Stimulated activated CD8-positive, alpha-beta memory T cell treated with anti-CD3 and anti-CD28 coated beads, Interleukin-12 subunit alpha, Interleukin-12 subunit beta, amount 100 ng/mL, for 4 hours (primary cell): ENCODE measurements around the gene TMEM59.
"Not testable (repeated sequence)": the region's sequence is repeated elsewhere in the genome, so short reads cannot be mapped to it uniquely, and the experiment has no call there.

Source experiments
- DNase-seq: peaks from one replicate; pipeline ENCODE4 v3.0.0-alpha.2; 2020; ENCODE audit warnings: low read depth

TMEM59 gene

GRCh38 chr1:54012008-54012325, 41.0 kb downstream of the TMEM59 start:
- no peak for DNase-seq

- no peak for DNase-seq
These were observed 41.5 kb downstream of the TMEM59 start for GRCh38 chr1:54011316-54012007.

- DNase-seq = no peak
These were observed 42.4 kb downstream of the TMEM59 start for GRCh38 chr1:54010415-54011117.

GRCh38 chr1:54009406-54009805, 43.6 kb downstream of the TMEM59 start:
- DNase-seq = no peak

- DNase-seq = no peak
These were observed 44.1 kb downstream of the TMEM59 start for GRCh38 chr1:54008876-54009275.

GRCh38 chr1:54007613-54008012, 45.4 kb downstream of the TMEM59 start:
- DNase-seq = no peak

GRCh38 chr1:54006508-54006907, 46.5 kb downstream of the TMEM59 start:
- DNase-seq = no peak

- no peak for DNase-seq
These were observed 48.4 kb downstream of the TMEM59 start for GRCh38 chr1:54004481-54005049.

GRCh38 chr1:54003750-54004480, 49.1 kb downstream of the TMEM59 start:
- DNase-seq = not testable (repeated sequence)

- no peak for DNase-seq
These were observed 49.8 kb downstream of the TMEM59 start for GRCh38 chr1:54003249-54003646.

- DNase-seq = no peak
These were observed 50.3 kb downstream of the TMEM59 start for GRCh38 chr1:54002544-54003248.

- DNase-seq = no peak
These were observed 51.4 kb downstream of the TMEM59 start for GRCh38 chr1:54001591-54001990.

GRCh38 chr1:53999920-54000319, 53.1 kb downstream of the TMEM59 start:
- no peak for DNase-seq

- no peak for DNase-seq
These were observed 54.8 kb downstream of the TMEM59 start for GRCh38 chr1:53998223-53998622.

GRCh38 chr1:53995683-53996082, 57.3 kb downstream of the TMEM59 start:
- DNase-seq = no peak

GRCh38 chr1:53994516-53994915, 58.5 kb downstream of the TMEM59 start:
- DNase-seq = not testable (repeated sequence)

GRCh38 chr1:53992085-53992874, 60.7 kb downstream of the TMEM59 start:
- DNase-seq = no peak

GRCh38 chr1:53987880-53988279, 65.1 kb downstream of the TMEM59 start:
- DNase-seq = no peak

GRCh38 chr1:53986458-53986857, 66.5 kb downstream of the TMEM59 start:
- DNase-seq = no peak

- DNase-seq = no peak
These were observed 68.3 kb downstream of the TMEM59 start for GRCh38 chr1:53984726-53985125.

- DNase-seq = no peak
These were observed 70.3 kb downstream of the TMEM59 start for GRCh38 chr1:53982763-53983104.
